ENCODE data around the gene TOX2.
A peak's percentile ranks its signal among the peaks of the same experiment; 100 is the strongest.

The TOX2 gene

GRCh38 chr20:43995645-43996044 lies 81.0 kb downstream of the TOX2 start:
- Histone ChIP-seq H4K20me1 (ENCODE audit: insufficient read depth, low read length) (peaks cover 59% of the 10 kb centered on the region), H3K27ac (ENCODE audit: low read length) (no peak overlapping the region), H3K4me1 (ENCODE audit: low read length) (peaks cover 9% of the 10 kb centered on the region), H3K9ac (ENCODE audit: low read length) (no peak overlapping the region), H3K4me2 (ENCODE audit: low read length) (no peak overlapping the region), H3K36me3 (replicated peaks; ENCODE audit: low read depth, low read length) (peaks cover 51% of the 10 kb centered on the region), H3K9me3 (ENCODE audit: insufficient read depth, low read length) (no peaks in the 10 kb centered on the region), H2AFZ (ENCODE audit: low read depth, low read length) (no peak overlapping the region), H3K4me3 (ENCODE audit: low read length) (no peak overlapping the region), H3K27me3 (ENCODE audit: low read depth, low read length) (no peaks in the 10 kb centered on the region), H3K79me2 (ENCODE audit: low read length) (peaks cover 70% of the 10 kb centered on the region)
- no peak for TF ChIP-seq CTCF (IDR thresholded peaks at IDR 0.05; ENCODE audit: low read depth, low read length)

- Histone ChIP-seq H2AFZ (ENCODE audit: low read depth, low read length) (no peak overlapping the region), H3K36me3 (replicated peaks; ENCODE audit: low read depth, low read length) (peaks cover 52% of the 10 kb centered on the region), H4K20me1 (ENCODE audit: insufficient read depth, low read length) (peaks cover 59% of the 10 kb centered on the region), H3K79me2 (ENCODE audit: low read length) (peaks cover 70% of the 10 kb centered on the region), H3K4me1 (ENCODE audit: low read length) (peaks cover 16% of the 10 kb centered on the region), H3K27ac (ENCODE audit: low read length) (no peak overlapping the region), H3K9me3 (ENCODE audit: insufficient read depth, low read length) (no peaks in the 10 kb centered on the region), H3K9ac (ENCODE audit: low read length) (no peak overlapping the region), H3K4me3 (ENCODE audit: low read length) (no peak overlapping the region), H3K4me2 (ENCODE audit: low read length) (no peak overlapping the region), H3K27me3 (ENCODE audit: low read depth, low read length) (no peaks in the 10 kb centered on the region)
- TF ChIP-seq CTCF (IDR thresholded peaks at IDR 0.05; ENCODE audit: low read depth, low read length) (no peak), EZH2phosphoT487 (IDR thresholded peaks at IDR 0.05; ENCODE audit: low read depth) (no peak)
Measured at GRCh38 chr20:43996240-43996930, 81.7 kb downstream of the TOX2 start.

- H3K4me1 ChIP-seq (ENCODE audit: low read length), result peaks cover 32% of the 10 kb centered on the region
- no peak for TF ChIP-seq EZH2phosphoT487 (IDR thresholded peaks at IDR 0.05; ENCODE audit: low read depth)
- no peak overlapping the region for H3K9ac ChIP-seq (ENCODE audit: low read length)
- H3K4me2 ChIP-seq (ENCODE audit: low read length), result no peak overlapping the region
- no peaks in the 10 kb centered on the region for H3K27me3 ChIP-seq (ENCODE audit: low read depth, low read length)
- H3K27ac ChIP-seq (ENCODE audit: low read length), result no peak overlapping the region
- peaks cover 78% of the 10 kb centered on the region for H3K79me2 ChIP-seq (ENCODE audit: low read length)
- H3K4me3 ChIP-seq (ENCODE audit: low read length), result no peak overlapping the region
- H2AFZ ChIP-seq (ENCODE audit: low read depth, low read length), result no peak overlapping the region
- H4K20me1 ChIP-seq (ENCODE audit: insufficient read depth, low read length), result peaks cover 67% of the 10 kb centered on the region
- no peaks in the 10 kb centered on the region for H3K9me3 ChIP-seq (ENCODE audit: insufficient read depth, low read length)
- peaks cover 41% of the 10 kb centered on the region for H3K36me3 ChIP-seq (replicated peaks; ENCODE audit: low read depth, low read length)
Measured at GRCh38 chr20:43999848-44000247, 85.2 kb downstream of the TOX2 start.

- peaks cover 36% of the 10 kb centered on the region for H3K36me3 ChIP-seq (replicated peaks; ENCODE audit: low read depth, low read length)
- H4K20me1 ChIP-seq (ENCODE audit: insufficient read depth, low read length), result peaks cover 69% of the 10 kb centered on the region
- peak overlapping the region; percentile 70 for H3K27ac ChIP-seq (ENCODE audit: low read length)
- peak overlapping the region; percentile 21; the same call in 1 of the 2 replicates for H3K9ac ChIP-seq (ENCODE audit: low read length)
- H2AFZ ChIP-seq (ENCODE audit: low read depth, low read length), result no peak overlapping the region
- peak overlapping the region; percentile 44 for H3K4me3 ChIP-seq (ENCODE audit: low read length)
- peak; percentile 23 for TF ChIP-seq CTCF (IDR thresholded peaks at IDR 0.05; ENCODE audit: low read depth, low read length)
- TF ChIP-seq EZH2phosphoT487 (IDR thresholded peaks at IDR 0.05; ENCODE audit: low read depth), result no peak
- H3K4me1 ChIP-seq (ENCODE audit: low read length), result peaks cover 32% of the 10 kb centered on the region
- peaks cover 57% of the 10 kb centered on the region for H3K79me2 ChIP-seq (ENCODE audit: low read length)
- no peaks in the 10 kb centered on the region for H3K9me3 ChIP-seq (ENCODE audit: insufficient read depth, low read length)
- peak overlapping the region; percentile 71 for H3K4me2 ChIP-seq (ENCODE audit: low read length)
- H3K27me3 ChIP-seq (ENCODE audit: low read depth, low read length), result no peaks in the 10 kb centered on the region
Measured at GRCh38 chr20:44001667-44002596, 87.3 kb downstream of the TOX2 start.
